ENCODE results near the gene FOXJ3.
"Not testable (repeated sequence)": the region's sequence is repeated elsewhere in the genome, so short reads cannot be mapped to it uniquely, and the experiment has no call there.

Gene FOXJ3

GRCh38 chr1:42239555-42239954 lies 95.5 kb downstream of the FOXJ3 start:
- DNase-seq = no peak

GRCh38 chr1:42239041-42239440 lies 96.0 kb downstream of the FOXJ3 start:
- no peak for DNase-seq

- no peak for DNase-seq
Observed at GRCh38 chr1:42231253-42231652, 103.8 kb downstream of the FOXJ3 start.

- no peak for DNase-seq
Observed at GRCh38 chr1:42228938-42229337, 106.1 kb downstream of the FOXJ3 start.

- no peak for DNase-seq
Observed at GRCh38 chr1:42223036-42223435, 112.0 kb downstream of the FOXJ3 start.

GRCh38 chr1:42221952-42222606 lies 113.0 kb downstream of the FOXJ3 start:
- no peak for DNase-seq

GRCh38 chr1:42221456-42221855 lies 113.6 kb downstream of the FOXJ3 start:
- DNase-seq = no peak

GRCh38 chr1:42219627-42220026 lies 115.4 kb downstream of the FOXJ3 start:
- DNase-seq = no peak

GRCh38 chr1:42214447-42214871 lies 120.6 kb downstream of the FOXJ3 start:
- DNase-seq = no peak

- no peak for DNase-seq
Observed at GRCh38 chr1:42211224-42211623, 123.8 kb downstream of the FOXJ3 start.

GRCh38 chr1:42210421-42211133 lies 124.5 kb downstream of the FOXJ3 start:
- no peak for DNase-seq

- DNase-seq = no peak
Observed at GRCh38 chr1:42209526-42210251, 125.3 kb downstream of the FOXJ3 start.

GRCh38 chr1:42206930-42207329 lies 128.1 kb downstream of the FOXJ3 start:
- DNase-seq = not testable (repeated sequence)

- no peak for DNase-seq
Observed at GRCh38 chr1:42206164-42206563, 128.9 kb downstream of the FOXJ3 start.

GRCh38 chr1:42201986-42202385 lies 133.0 kb downstream of the FOXJ3 start:
- DNase-seq = no peak

GRCh38 chr1:42198251-42198650 lies 136.8 kb downstream of the FOXJ3 start:
- DNase-seq = no peak

GRCh38 chr1:42195841-42196240 lies 139.2 kb downstream of the FOXJ3 start:
- DNase-seq = no peak

GRCh38 chr1:42192106-42192505 lies 142.9 kb downstream of the FOXJ3 start:
- DNase-seq = no peak

GRCh38 chr1:42191319-42191718 lies 143.7 kb downstream of the FOXJ3 start:
- DNase-seq = no peak

GRCh38 chr1:42189931-42190853 lies 144.8 kb downstream of the FOXJ3 start:
- no peak for DNase-seq

GRCh38 chr1:42186152-42186551 lies 148.9 kb downstream of the FOXJ3 start:
- DNase-seq = no peak

- DNase-seq = no peak
Observed at GRCh38 chr1:42184616-42185015, 150.4 kb downstream of the FOXJ3 start.

- no peak for DNase-seq
Observed at GRCh38 chr1:42183957-42184268, 151.1 kb downstream of the FOXJ3 start.

All from NCI-H1105 (cell line).